Vagina (tissue), 2 donors: ENCODE results near the gene SLC13A1.

ENCODE experiments used
- CTCF ChIP-seq, 3 experiments: fragments of 450-650 bp in 2 of 3; fragments of 200-600 bp in 1 of 3; sonication (generic) in 1 of 3; IDR thresholded peaks; one replicate each; pipeline ENCODE4 v1.5.1; 2017 to 2019; ENCODE audit warnings: antibody characterized with exemption in 3 of 3, mild to moderate bottlenecking in 2 of 3, moderate library complexity in 2 of 3
- POLR2AphosphoS5 ChIP-seq, 2 donors: sonication (generic); formaldehyde crosslinking; IDR thresholded peaks; one replicate each; pipeline ENCODE4 v1.9.0; 2017; ENCODE audit warnings: antibody characterized with exemption in 2 of 2, mild to moderate bottlenecking in 2 of 2, low read depth in 1 of 2; ENCODE audit not compliant: insufficient read depth in 1 of 2

GRCh38 chr7:123140561-123140960 is 59.2 kb downstream of the SLC13A1 start:
- TF ChIP-seq CTCF (IDR thresholded peaks at IDR 0.05) (no peak), POLR2AphosphoS5 (IDR thresholded peaks at IDR 0.05; ENCODE audit: insufficient read depth in 1 of 2, low read depth in 1 of 2) (no peak)
